Motor neuron (in vitro differentiated cells): ENCODE data around the gene ZNF766. TPM values are rescaled to one million over a fixed set of nuclear protein-coding genes. Genes with fewer than 3 reads are reported as not detected.
"Not testable (repeated sequence)": the region's sequence is repeated elsewhere in the genome, so short reads cannot be mapped to it uniquely, and the experiment has no call there.

Experiments
- ATAC-seq, 8 experiments: fragments of 200-7000 bp; cut with Tn5 transposase; replicated peaks in 6 of 8; 2 replicates each; pipeline ENCODE4 v1.8.0; 2021; ENCODE audit warnings: mild to moderate bottlenecking in 8 of 8, moderate library complexity in 8 of 8
- H3K27ac ChIP-seq, 2 donors: fragments of 250-450 bp; sonication (Bioruptor Pico); 2 replicates each; pipeline ENCODE4 v1.9.0; 2021; ENCODE audit warnings: antibody characterized with exemption in 2 of 2, mild to moderate bottlenecking in 2 of 2, moderate library complexity in 1 of 2
- H3K4me1 ChIP-seq, 2 donors: fragments of 250-450 bp; sonication (Bioruptor Pico); replicated peaks in 1 of 2; 2 replicates each; pipeline ENCODE4 v1.6.1; 2021; ENCODE audit warnings: antibody characterized with exemption in 2 of 2, mild to moderate bottlenecking in 2 of 2, moderate library complexity in 1 of 2
- H3K4me3 ChIP-seq, 5 donors: fragments of 250-450 bp; sonication (Bioruptor Pico); 2 replicates each; pipeline ENCODE4 v1.9.0; 2021; ENCODE audit warnings: antibody characterized with exemption in 5 of 5, mild to moderate bottlenecking in 5 of 5, moderate library complexity in 4 of 5
- WGBS, 10 experiments: fragments of 450-650 bp; shearing (Covaris generic); methylation state at CpG; one replicate each; pipeline ENCODE4 v1.0.0; 2022; 5-methylcytosine and 5-hydroxymethylcytosine counted together
- in situ Hi-C, 9 experiments: fragments of 400-800 bp; cut with MboI; loops; one replicate each; pipeline ENCODE4 v1.15.0; 2021; ENCODE audit warnings: low sequenced_read_pairs in 9 of 9, low pct_unique_long_range_greater_than_20kb in 2 of 9; ENCODE audit not compliant: unreplicated experiment in 9 of 9
- total RNA-seq, 8 experiments: library from RNA; unstranded; fragments of 300-600 nt; gene quantifications; 2 replicates each; pipeline versions ENCODE4 v1.2.3 to v1.2.4, GENCODE V29; 2022

Gene ZNF766
- total RNA-seq, 8 experiments from 2014 or later: 13.5 to 30.4 (median 17.6) TPM

GRCh38 chr19:52292946-52293345, 23.6 kb downstream of the ZNF766 start:
- H3K4me1 ChIP-seq, H3K4me3 ChIP-seq, H3K27ac ChIP-seq, ATAC-seq, in situ Hi-C loops: not testable (repeated sequence)
- 93 to 100% (median 100%) methylated on average over 1 to 4 of the region's 6 CpGs; no CpG with 5 or more reads in 2 of the 10 experiments for WGBS, 10 experiments

- peak overlapping the region; percentile 76 to 100 (median 99) for H3K4me3 ChIP-seq
- in situ Hi-C loops: no loop called here
- H3K4me1 ChIP-seq: peaks cover 5 to 11% of the 10 kb centered on the region in 2 donors
- H3K27ac ChIP-seq: no peak overlapping the region
- 0 to 26% (median 20%) methylated on average over 2 to 8 of the region's 8 CpGs; no CpG with 5 or more reads in 2 of the 10 experiments for WGBS, 10 experiments
- peak; percentile 1 to 21 (median 8) for ATAC-seq
These were observed 27.0 kb downstream of the ZNF766 start for GRCh38 chr19:52296400-52296772.

GRCh38 chr19:52296773-52297600, 27.6 kb downstream of the ZNF766 start, which contains the start of gene ZNF480:
TSS of gene ZNF480 (plus strand) at chr19:52297169. CDS start at chr19:52300413, 3,244 bp downstream.
- 0 to 20% (median 1%) methylated on average over 1 to 21 of the region's 75 CpGs; no CpG with 5 or more reads in 4 of the 10 experiments for WGBS, 10 experiments
- peak within 1 kb of the TSS; percentile 76 to 100 (median 99) for H3K4me3 ChIP-seq

GRCh38 chr19:52297601-52298364, 28.4 kb downstream of the ZNF766 start:
- peak overlapping the region; percentile 94 to 97 for H3K27ac ChIP-seq
- peak; percentile 2 to 18 (median 10) for ATAC-seq
- peaks cover 5 to 11% of the 10 kb centered on the region in 2 donors for H3K4me1 ChIP-seq
- in situ Hi-C loops: no loop called here
- WGBS, 10 experiments: 0 to 43% (median 7%) methylated on average over 2 to 13 of the region's 18 CpGs
- H3K4me3 ChIP-seq: peak overlapping the region; percentile 76 to 100 (median 99)

More at GRCh38 chr19:52296773-52297600, 27.6 kb downstream of the ZNF766 start, which contains the start of gene ZNF480:
- ATAC-seq: peak; percentile 86 to 91 (median 90)
- peaks cover 5 to 11% of the 10 kb centered on the region in 2 donors for H3K4me1 ChIP-seq
- H3K27ac ChIP-seq: peak within 1 kb of the TSS; percentile 94 to 97
- in situ Hi-C loops: no loop called here

- 88 to 100% (median 98%) methylated on average over 3 to 8 of the region's 10 CpGs; no CpG with 5 or more reads in 3 of the 10 experiments for WGBS, 10 experiments
- Histone ChIP-seq H3K4me1 (no peaks in the 10 kb centered on the region), H3K4me3 (no peak overlapping the region), H3K27ac (no peak overlapping the region)
- in situ Hi-C loops: no loop called here
- ATAC-seq: no peak
These were observed 37.9 kb downstream of the ZNF766 start for GRCh38 chr19:52307275-52307674.

GRCh38 chr19:52322429-52322828, 53.0 kb downstream of the ZNF766 start:
- no peak overlapping the region for H3K4me3 ChIP-seq
- in situ Hi-C loops: no loop called here
- ATAC-seq: no peak
- 93 to 100% (median 100%) methylated on average over 2 to 6 of the region's 6 CpGs for WGBS, 10 experiments
- no peaks in the 10 kb centered on the region for H3K4me1 ChIP-seq
- H3K27ac ChIP-seq: no peak overlapping the region

- Histone ChIP-seq H3K27ac (no peak overlapping the region), H3K4me1 (no peaks in the 10 kb centered on the region), H3K4me3 (no peak overlapping the region)
- in situ Hi-C loops: no loop called here
- WGBS, 10 experiments: 0 to 100% (median 72%) methylated on average over 1 to 9 of the region's 10 CpGs; no CpG with 5 or more reads in 2 of the 10 experiments
- ATAC-seq: no peak
These were observed 62.4 kb downstream of the ZNF766 start for GRCh38 chr19:52331757-52332156.

GRCh38 chr19:52335768-52336116, 66.4 kb downstream of the ZNF766 start:
- 0 to 100% (median 80%) methylated on average over 1 to 8 of the region's 9 CpGs; no CpG with 5 or more reads in 1 of the 10 experiments for WGBS, 10 experiments
- peak in 7 of 8 experiments; percentile 18 to 69 (median 64) for ATAC-seq
- in situ Hi-C loops: no loop called here
- Histone ChIP-seq H3K27ac (peak overlapping the region; percentile 89 to 90), H3K4me3 (peak overlapping the region; percentile 45 to 87 (median 67)), H3K4me1 (peaks cover 0 to 5% of the 10 kb centered on the region in 2 donors)

GRCh38 chr19:52336117-52336790, 66.9 kb downstream of the ZNF766 start, which contains the start of gene ZNF610:
TSS of gene ZNF610 (plus strand) at chr19:52336243. CDS start at chr19:52349173, 12,930 bp downstream.
- in situ Hi-C loops: no loop called here
- 0 to 4% (median 2%) methylated on average over 8 to 16 of the region's 55 CpGs; no CpG with 5 or more reads in 7 of the 10 experiments for WGBS, 10 experiments
- Histone ChIP-seq H3K27ac (peak within 1 kb of the TSS; percentile 89 to 90), H3K4me3 (peak within 1 kb of the TSS; percentile 45 to 87 (median 67)), H3K4me1 (peaks cover 0 to 5% of the 10 kb centered on the region in 2 donors)
- ATAC-seq: peak; percentile 91 to 98 (median 97)

GRCh38 chr19:52336791-52337381, 67.5 kb downstream of the ZNF766 start:
- peak in 7 of 8 experiments; percentile 1 to 32 (median 6) for ATAC-seq
- peak overlapping the region; percentile 89 to 90 for H3K27ac ChIP-seq
- peaks cover 0 to 5% of the 10 kb centered on the region in 2 donors for H3K4me1 ChIP-seq
- WGBS, 10 experiments: 0 to 17% (median 6%) methylated on average over 1 to 7 of the region's 9 CpGs; no CpG with 5 or more reads in 2 of the 10 experiments
- peak overlapping the region; percentile 45 to 87 (median 67) for H3K4me3 ChIP-seq
- in situ Hi-C loops: no loop called here

GRCh38 chr19:52339022-52339421, 69.6 kb downstream of the ZNF766 start:
- H3K4me3 ChIP-seq, ATAC-seq, H3K4me1 ChIP-seq, in situ Hi-C loops, H3K27ac ChIP-seq: not testable (repeated sequence)
- WGBS, 10 experiments: 51 to 100% (median 88%) methylated on average over 1 to 3 of the region's 3 CpGs; no CpG with 5 or more reads in 6 of the 10 experiments

GRCh38 chr19:52343548-52343947, 74.2 kb downstream of the ZNF766 start:
- Histone ChIP-seq H3K27ac (peak overlapping the region; percentile 58 to 60), H3K4me1 (no peaks in the 10 kb centered on the region), H3K4me3 (no peak overlapping the region)
- 0 to 100% (median 20%) methylated on average over 1 to 6 of the region's 8 CpGs; no CpG with 5 or more reads in 2 of the 10 experiments for WGBS, 10 experiments
- peak; percentile 27 to 99 (median 96) for ATAC-seq
- in situ Hi-C loops: no loop called here
